A673 (cell line): ENCODE measurements around the gene CNPY4. TPM values are rescaled to one million over a fixed set of nuclear protein-coding genes. Genes with fewer than 3 reads are reported as not detected.
A peak's percentile ranks its signal among the peaks of the same experiment; 100 is the strongest.

Experiments
- BruUV-seq: library from RNA; stranded (reverse); fragments of 400-500 nt; replicated peaks from 2 replicates; lab custom pipeline; 2021; lab: Mats Ljungman, UMichigan
- CTCF ChIA-PET: fragments of 300-600 bp; sonication (Branson Sonifier 250); formaldehyde crosslinking; loops from one replicate; lab custom pipeline; 2022; ENCODE audit warnings: antibody characterized with exemption; lab: Charles Lee
- POLR2A ChIA-PET: fragments of 300-600 bp; sonication (Branson Sonifier 250); formaldehyde crosslinking; loops from one replicate; lab custom pipeline; 2022; ENCODE audit warnings: antibody characterized with exemption; ENCODE audit not compliant: low non-redundant PET; lab: Charles Lee
- DNase-seq: peaks from one replicate; pipeline ENCODE4 v3.0.0-alpha.2; 2015; ENCODE audit warnings: low spot score
- H3K27ac ChIP-seq: fragments of 200-600 bp; sonication (generic); 2 replicates; pipeline ENCODE4 v1.5.1; 2016; ENCODE audit warnings: mixed run types, low read depth, mild to moderate bottlenecking, mixed read lengths, antibody characterized with exemption, low read length; ENCODE audit not compliant: poor library complexity, severe bottlenecking
- H3K27me3 ChIP-seq: fragments of 200-600 bp; sonication (generic); replicated peaks from 2 replicates; pipeline ENCODE4 v1.6.1; 2017; ENCODE audit warnings: mixed run types, low read depth, mild to moderate bottlenecking, mixed read lengths, antibody characterized with exemption, low read length; ENCODE audit not compliant: insufficient read depth, poor library complexity
- H3K36me3 ChIP-seq: fragments of 200-600 bp; sonication (generic); 2 replicates; pipeline ENCODE4 v1.6.1; 2016; ENCODE audit warnings: mixed run types, mild to moderate bottlenecking, mixed read lengths, antibody characterized with exemption, low read length; ENCODE audit not compliant: insufficient read depth, poor library complexity, severe bottlenecking
- H3K4me1 ChIP-seq: fragments of 200-600 bp; sonication (generic); 2 replicates; pipeline ENCODE4 v1.6.1; 2017; ENCODE audit warnings: mixed run types, mild to moderate bottlenecking, mixed read lengths, antibody characterized with exemption, low read length; ENCODE audit not compliant: insufficient read depth, poor library complexity, severe bottlenecking
- H3K4me3 ChIP-seq: fragments of 200-600 bp; sonication (generic); 2 replicates; pipeline ENCODE4 v1.5.1; 2016; ENCODE audit warnings: low read depth, mixed run types, mild to moderate bottlenecking, mixed read lengths, low read length; ENCODE audit not compliant: poor library complexity, severe bottlenecking
- H3K9me3 ChIP-seq: fragments of 200-600 bp; sonication (generic); 2 replicates; pipeline ENCODE4 v1.6.1; 2016; ENCODE audit warnings: mixed run types, low read depth, mild to moderate bottlenecking, mixed read lengths, antibody characterized with exemption, low read length; ENCODE audit not compliant: poor library complexity, severe bottlenecking
- CTCF ChIP-seq: fragments of 300-800, 200-600 bp; sonication (generic); conservative IDR thresholded peaks from 2 replicates; pipeline ENCODE4 v1.5.1; 2017; ENCODE audit warnings: low read depth, mild to moderate bottlenecking, antibody characterized with exemption, low read length, moderate library complexity, mixed read lengths
- EZH2 ChIP-seq: fragments of 200-600 bp; sonication (generic); IDR thresholded peaks from 2 replicates; pipeline ENCODE4 v1.6.1; 2017; ENCODE audit warnings: borderline replicate concordance, low read depth, mild to moderate bottlenecking, mixed read lengths, antibody characterized with exemption, low read length; ENCODE audit not compliant: poor library complexity, severe bottlenecking
- intact Hi-C: fragments of 100-400 bp; cut with micrococcal nuclease; formaldehyde crosslinking; loops from one replicate; pipeline ENCODE4 v1.10.0; 2022; ENCODE audit not compliant: unreplicated experiment
- total RNA-seq: library from RNA; stranded (reverse); gene quantifications from 2 replicates; pipeline ENCODE4 v1.2.3, GENCODE V29; 2021

The CNPY4 gene
- total RNA-seq, 1 experiment from 2014 or later: 20.2 TPM

GRCh38 chr7:100120733-100121036, 1.3 kb downstream of the CNPY4 start:
- BruUV-seq: no TSS peak
- intact Hi-C loops: no loop called here
- Histone ChIP-seq H3K9me3 (no peaks in the 10 kb centered on the region), H3K4me3 (peak overlapping the region; percentile 63), H3K4me1 (peaks cover 9% of the 10 kb centered on the region), H3K36me3 (peaks cover 2% of the 10 kb centered on the region), H3K27me3 (no peaks in the 10 kb centered on the region), H3K27ac (peak overlapping the region; percentile 18)
- ChIA-PET CTCF (no interaction called here), POLR2A (no interaction called here)
- DNase-seq: no peak
- TF ChIP-seq CTCF: no peak
- no peak for TF ChIP-seq EZH2

GRCh38 chr7:100122067-100122466, 2.6 kb downstream of the CNPY4 start:
- intact Hi-C loops: no loop called here
- H3K27ac ChIP-seq: no peak overlapping the region
- peaks cover 14% of the 10 kb centered on the region for H3K4me1 ChIP-seq
- BruUV-seq: no TSS peak
- no peak for TF ChIP-seq CTCF
- TF ChIP-seq EZH2: no peak
- H3K36me3 ChIP-seq: no peaks in the 10 kb centered on the region
- H3K4me3 ChIP-seq: no peak overlapping the region
- CTCF ChIA-PET: interaction anchor here (0.6 kb wide), 1 partner anchor 96 kb away, joined by 5 read pairs; no protein-coding TSS in a partner anchor
- POLR2A ChIA-PET: interaction anchor here (0.6 kb wide), 1 partner anchor 26 kb away, joined by 9 read pairs; no protein-coding TSS in a partner anchor
- DNase-seq: no peak
- no peaks in the 10 kb centered on the region for H3K9me3 ChIP-seq
- no peaks in the 10 kb centered on the region for H3K27me3 ChIP-seq

GRCh38 chr7:100122568-100122967, 3.1 kb downstream of the CNPY4 start:
- no peaks in the 10 kb centered on the region for H3K36me3 ChIP-seq
- POLR2A ChIA-PET: interaction anchor here (0.6 kb wide), 1 partner anchor 25 kb away, joined by 9 read pairs; no protein-coding TSS in a partner anchor
- no peak for TF ChIP-seq CTCF
- TF ChIP-seq EZH2: no peak
- H3K27ac ChIP-seq: no peak overlapping the region
- no peak overlapping the region for H3K4me3 ChIP-seq
- CTCF ChIA-PET: interaction anchor here (0.6 kb wide), 1 partner anchor 95 kb away, joined by 5 read pairs; no protein-coding TSS in a partner anchor
- no TSS peak for BruUV-seq
- H3K27me3 ChIP-seq: no peaks in the 10 kb centered on the region
- H3K9me3 ChIP-seq: no peaks in the 10 kb centered on the region
- DNase-seq: no peak
- intact Hi-C loops: no loop called here
- H3K4me1 ChIP-seq: peaks cover 14% of the 10 kb centered on the region
